Cerebellar cortex (tissue), 1 donor: ENCODE results near the gene ZAR1.
"Not testable (repeated sequence)": the region's sequence is repeated elsewhere in the genome, so short reads cannot be mapped to it uniquely, and the experiment has no call there.

Experiments used
- DNase-seq: peaks from one replicate; pipeline ENCODE4 v3.0.0-alpha.2; 2015; ENCODE audit warnings: low spot score

The ZAR1 gene

DNA sequence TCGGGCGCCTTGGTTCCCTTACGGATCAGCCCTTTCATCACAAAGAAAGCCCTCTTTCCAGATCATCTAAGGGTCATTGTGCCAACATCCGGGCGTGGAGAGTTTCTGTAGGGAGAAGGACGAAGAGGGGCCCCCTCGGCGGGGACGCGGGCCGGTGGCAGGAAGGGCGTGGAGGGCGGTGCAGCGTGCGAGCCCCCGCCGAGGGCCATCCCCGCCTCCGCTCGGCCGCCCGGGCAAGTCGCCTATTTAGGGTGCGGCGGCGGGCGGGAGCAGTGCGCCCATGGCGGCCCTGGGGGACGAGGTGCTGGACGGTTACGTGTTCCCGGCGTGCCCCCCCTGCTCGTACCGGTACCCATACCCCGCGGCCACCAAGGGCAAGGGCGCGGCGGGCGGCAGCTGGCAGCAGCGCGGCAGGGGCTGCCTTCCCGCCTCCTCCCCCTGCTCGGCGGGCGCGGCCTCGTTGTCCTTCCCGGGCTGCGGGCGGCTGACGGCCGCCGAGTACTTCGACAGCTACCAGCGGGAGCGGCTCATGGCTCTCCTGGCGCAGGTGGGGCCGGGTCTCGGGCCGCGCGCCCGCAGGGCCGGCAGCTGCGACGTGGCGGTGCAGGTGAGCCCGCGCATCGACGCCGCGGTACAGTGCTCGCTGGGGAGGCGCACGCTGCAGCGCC is at the start of gene ZAR1:
Gene ZAR1, plus strand, starts transcription at position 241 of the 668 bp plus-strand sequence. Its CDS starts 40 bp downstream, at position 281.
- no peak for DNase-seq

- not testable (repeated sequence) for DNase-seq
These were observed 49.1 kb upstream of the ZAR1 start for GRCh38 chr4:48440914-48441313.

DNA sequence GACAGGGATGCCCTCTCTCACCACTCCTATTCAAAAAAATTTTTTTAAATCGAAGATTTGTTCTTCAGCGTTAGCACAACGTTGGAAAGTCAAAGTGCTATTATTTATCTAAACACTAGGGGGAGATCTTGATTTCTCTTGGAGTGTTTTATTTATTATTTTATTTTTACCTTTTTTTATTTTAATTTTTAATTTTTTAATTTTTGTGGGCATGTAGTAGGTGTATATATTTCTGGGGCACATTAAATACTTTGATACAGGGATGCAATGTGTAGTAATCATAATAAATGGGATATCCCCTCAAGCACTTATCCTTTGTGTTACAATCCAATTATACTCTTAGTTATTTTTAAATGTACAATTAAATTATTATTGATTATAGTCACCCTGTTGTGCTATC is 44.3 kb upstream of the ZAR1 start:
- no peak for DNase-seq

DNA sequence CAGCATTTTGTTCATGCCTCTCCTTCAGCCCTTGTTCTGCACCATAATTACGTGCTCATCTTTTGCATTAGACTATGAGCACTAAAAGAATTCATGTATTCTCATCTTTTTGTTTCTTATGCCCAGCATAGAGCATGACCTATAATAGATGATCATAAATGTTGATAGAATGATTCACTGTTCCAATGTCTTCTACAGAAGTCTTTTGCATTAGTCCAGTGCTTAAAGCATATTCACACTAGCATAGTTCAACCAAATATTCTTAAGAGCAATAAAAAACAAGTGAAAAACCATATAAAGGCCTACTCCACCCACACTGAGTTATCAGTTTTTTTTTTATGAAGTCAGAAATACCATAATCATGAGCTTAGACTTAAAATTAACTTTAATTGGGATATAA is 43.4 kb upstream of the ZAR1 start:
- no peak for DNase-seq

- no peak for DNase-seq
These were observed 40.9 kb upstream of the ZAR1 start for GRCh38 chr4:48449151-48449550.

DNA sequence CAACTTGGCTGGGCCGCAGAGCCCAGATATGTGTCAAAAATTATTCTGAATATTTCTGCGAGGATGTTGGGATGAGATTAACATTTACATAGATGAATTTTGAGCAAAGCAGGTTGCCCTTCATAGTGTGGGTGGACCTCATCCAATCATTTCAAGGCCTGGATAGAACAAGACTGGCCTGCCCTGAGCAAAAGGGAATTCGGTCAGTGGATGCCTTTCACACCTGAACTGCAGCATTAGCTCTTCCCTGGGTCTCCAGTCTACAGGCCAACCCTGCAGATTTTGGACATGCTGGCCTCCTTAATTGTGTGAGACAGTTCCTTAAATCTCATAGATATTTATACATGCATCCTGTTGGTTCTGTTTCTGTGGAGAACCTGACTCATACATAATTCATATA is 39.3 kb upstream of the ZAR1 start:
- no peak for DNase-seq

DNA sequence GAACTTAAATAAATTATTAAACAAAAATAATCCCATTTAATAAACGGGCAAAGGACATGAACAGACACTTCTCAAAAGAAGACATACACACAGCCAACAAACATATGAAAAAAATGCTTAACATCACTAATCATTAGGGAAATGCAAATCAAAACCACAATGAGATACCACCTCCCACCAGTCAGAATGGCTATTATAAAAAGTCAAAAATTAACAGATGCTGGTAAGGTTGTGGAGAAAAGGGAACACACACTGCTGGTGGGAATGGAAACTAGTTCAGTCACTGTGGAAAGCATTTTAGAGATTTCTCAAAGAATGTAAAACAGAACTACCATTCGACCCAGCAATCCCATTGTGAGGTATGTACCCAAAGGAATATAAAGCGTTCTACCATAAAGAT is 38.4 kb upstream of the ZAR1 start:
- not testable (repeated sequence) for DNase-seq

DNA sequence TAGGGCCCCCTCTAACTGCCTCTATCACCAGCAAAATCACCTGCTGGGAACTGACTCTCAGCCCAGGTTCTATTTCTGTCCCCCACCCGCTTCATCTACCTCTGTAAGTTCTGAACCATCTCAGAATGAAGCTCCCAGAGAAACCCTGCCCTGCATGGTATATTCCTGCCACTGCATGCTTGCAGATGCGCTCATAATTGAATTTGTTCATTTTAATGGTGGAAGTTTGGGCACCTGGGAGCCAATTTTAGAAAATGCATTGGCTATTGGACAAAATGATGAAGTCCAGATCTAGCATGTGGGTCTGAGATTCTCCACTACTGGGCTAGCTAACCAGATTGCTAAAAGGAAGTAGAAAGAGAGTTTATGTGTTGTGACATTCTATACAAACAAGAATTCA is 35.5 kb upstream of the ZAR1 start:
- no peak for DNase-seq

- DNase-seq: no peak
These were observed 29.1 kb upstream of the ZAR1 start for GRCh38 chr4:48461000-48461399.

DNA sequence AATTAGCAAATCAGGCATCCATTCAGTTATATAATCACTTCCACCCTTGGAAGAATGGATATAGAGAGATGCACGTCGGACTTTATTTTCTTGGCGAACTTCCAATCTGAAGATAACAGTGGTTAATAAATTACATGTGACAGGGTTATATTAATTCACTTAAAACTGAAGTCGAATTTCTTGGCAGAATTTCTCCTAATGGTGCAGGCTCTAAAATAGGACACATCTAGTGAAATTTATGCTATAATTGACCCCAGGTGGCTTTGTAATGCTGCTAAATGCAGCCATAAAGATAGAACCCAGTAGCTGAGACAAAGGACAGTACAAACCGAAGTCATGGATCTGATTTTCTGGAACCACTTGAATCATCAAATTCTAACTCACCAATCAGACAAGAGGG is 27.7 kb upstream of the ZAR1 start:
- no peak for DNase-seq

DNA sequence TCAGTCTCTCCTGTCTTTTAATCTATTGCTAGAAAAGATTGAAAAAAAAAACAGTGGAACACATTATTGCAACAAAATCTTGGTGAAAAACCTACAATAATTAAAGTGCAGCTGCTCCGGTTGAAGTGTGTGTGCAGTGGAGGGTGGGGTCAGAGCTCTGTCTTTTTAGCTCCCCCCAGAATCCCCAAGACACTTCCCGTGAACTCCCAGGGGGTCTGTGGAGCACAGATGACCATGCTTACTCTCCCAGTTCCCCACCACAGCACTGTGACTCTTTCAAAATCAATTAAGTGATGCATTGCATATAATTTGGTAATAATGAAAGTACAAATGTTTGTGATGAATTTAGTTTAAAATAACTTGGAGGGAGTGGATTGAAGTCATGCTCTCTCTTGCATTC is 22.6 kb upstream of the ZAR1 start:
- DNase-seq: no peak

GRCh38 chr4:48467891-48468290 is 22.2 kb upstream of the ZAR1 start:
- no peak for DNase-seq

DNA sequence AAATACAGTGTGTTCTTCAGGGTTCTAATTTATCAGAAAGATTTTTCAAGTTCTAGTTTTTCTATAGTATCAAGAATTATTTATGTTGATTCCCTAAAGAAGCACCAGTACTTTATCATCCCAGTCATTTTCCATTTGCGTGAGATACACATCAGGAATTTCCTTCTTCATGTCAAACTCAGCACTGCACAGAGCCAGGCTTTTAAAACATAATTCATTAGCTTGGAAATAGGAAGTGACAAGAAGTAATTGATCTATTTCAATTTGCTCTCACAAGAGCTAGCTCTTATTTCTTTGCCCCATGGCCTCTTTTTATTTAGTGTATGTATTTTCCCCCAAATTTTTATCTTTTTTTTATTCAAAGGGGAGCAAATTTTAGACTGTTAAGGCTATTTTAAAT is 19.9 kb upstream of the ZAR1 start:
- no peak for DNase-seq

DNA sequence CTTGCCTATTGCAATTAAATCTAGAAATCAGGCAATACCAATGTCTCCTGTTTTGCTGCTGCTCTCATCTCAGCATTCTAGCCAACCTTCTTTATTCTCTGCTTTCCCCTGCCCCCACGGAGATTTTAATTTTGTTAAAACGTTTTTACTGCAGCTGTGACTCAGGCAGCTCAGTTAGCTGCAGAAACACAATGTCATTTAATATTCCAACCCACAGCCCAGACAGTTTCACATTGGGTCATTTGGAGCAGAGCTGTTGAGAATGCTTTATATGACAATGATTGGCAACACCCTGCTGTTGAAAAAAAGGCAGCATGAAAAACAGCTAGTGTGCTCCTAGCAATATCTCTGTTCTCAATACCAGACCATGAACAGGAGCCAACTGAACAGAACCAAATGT is 19.5 kb upstream of the ZAR1 start:
- no peak for DNase-seq

DNA sequence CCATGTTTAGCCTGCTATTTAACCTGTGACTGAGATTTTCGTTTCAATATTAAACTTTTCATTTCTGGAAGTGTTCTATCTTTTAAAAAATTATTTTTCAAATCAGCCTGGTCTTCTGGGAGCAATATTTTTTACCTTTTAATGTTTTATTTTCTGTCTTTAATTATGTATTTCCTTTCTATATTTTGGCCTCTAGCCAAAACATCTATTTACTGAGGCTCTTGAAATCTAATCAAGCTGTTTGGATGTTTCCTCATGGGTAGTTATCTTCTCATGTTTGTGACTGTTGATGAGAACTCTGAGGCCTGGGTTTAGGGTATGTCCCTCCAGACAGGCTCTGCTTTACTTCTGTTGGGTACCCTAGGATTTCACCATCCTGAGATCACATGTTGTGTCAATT is 17.3 kb upstream of the ZAR1 start:
- no peak for DNase-seq

- no peak for DNase-seq
These were observed 14.3 kb upstream of the ZAR1 start for GRCh38 chr4:48475770-48476169.

DNA sequence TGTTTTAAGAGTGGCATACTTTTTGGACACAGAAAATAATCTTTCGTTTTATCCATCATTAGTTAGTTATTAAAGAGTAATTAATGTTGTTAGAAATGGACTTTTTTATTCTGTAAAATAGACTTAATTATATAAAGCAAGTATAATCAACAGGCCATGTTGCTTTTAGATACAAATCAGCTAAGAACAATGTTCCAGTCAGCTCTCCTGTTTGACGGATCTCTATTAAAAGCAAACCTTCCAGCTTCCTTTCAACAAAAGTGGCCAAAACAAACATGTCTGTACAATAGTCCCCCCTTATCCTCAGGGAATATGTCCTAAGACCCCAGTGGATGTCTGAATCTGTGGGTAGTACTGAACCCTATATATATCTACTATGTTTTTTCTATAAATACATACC is 11.8 kb upstream of the ZAR1 start:
- DNase-seq: no peak

DNA sequence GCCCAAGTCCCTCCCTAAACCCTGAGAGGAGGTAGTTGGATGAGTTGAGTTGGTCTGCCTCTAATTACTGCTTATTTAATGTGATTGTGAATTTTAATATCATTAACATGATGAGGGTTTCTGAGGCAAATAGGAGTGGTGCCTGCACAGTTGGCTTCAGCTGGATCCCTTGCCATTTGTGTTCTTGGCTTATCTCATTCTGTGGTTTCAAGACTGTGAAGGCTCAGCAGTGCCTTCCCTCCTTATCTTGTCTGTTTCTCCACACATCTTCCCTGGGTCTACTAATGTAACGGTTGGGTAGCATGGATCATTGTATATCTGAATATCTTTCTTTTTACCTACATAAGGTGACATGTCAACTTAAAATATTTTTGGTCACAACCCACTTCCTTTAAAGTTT is 8.5 kb upstream of the ZAR1 start:
- DNase-seq: no peak

DNA sequence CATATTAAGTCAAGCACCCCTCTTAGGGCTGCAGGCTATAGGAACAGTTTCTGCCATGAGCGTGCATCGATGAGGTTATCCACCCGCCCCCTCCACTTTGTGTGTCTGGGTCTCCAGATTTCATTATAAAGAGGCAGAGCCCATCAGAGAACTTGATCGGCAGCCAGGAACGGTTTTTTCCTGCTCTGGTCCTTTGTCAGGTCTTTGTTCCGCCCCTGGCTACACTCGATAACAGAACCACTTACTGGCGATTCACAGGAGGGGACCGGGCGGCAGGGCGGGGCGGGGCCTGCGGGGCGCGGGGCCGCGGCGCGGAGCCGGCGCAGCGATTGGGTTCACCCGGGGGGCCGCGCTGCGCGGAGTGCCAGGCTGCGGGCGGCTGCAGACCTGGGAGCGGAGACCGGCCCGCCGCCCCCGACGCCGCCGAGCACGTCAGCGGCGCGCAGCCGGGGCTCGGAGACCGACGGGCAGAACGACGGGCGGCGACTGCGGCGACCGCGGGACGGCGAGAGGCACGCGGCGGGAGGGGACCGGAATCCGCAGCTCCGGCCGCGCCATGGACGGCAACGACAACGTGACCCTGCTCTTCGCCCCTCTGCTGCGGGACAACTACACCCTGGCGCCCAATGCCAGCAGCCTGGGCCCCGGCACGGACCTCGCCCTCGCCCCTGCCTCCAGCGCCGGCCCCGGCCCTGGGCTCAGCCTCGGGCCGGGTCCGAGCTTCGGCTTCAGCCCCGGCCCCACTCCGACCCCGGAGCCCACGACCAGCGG is 6.9 kb upstream of the ZAR1 start, which contains the start of gene SLC10A4:
Gene SLC10A4, plus strand, starts transcription at position 338 of the 771 bp plus-strand sequence. Its CDS starts 219 bp downstream, at position 557.
- DNase-seq: no peak

DNA sequence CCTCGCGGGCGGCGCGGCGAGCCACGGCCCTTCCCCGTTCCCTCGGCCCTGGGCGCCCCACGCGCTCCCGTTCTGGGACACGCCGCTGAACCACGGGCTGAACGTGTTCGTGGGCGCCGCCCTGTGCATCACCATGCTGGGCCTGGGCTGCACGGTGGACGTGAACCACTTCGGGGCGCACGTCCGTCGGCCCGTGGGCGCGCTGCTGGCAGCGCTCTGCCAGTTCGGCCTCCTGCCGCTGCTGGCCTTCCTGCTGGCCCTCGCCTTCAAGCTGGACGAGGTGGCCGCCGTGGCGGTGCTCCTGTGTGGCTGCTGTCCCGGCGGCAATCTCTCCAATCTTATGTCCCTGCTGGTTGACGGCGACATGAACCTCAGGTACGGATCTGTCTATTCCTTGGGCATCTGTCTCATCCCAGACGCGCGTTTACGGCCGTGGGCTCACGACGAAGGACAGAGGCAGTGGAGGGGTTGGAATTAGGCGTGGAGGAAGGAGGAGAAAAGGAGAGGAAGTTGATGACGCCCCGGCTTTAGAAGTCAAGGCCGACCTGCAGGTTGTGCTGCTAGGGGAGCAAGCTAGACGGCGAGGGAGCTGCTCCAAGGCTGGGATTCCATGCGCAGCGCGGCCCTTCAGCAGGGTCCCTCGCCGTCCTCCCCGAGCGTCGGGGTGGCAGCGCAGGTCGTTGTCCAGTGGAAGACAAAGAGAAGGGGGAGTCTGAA is 6.1 kb upstream of the ZAR1 start:
- no peak for DNase-seq

DNA sequence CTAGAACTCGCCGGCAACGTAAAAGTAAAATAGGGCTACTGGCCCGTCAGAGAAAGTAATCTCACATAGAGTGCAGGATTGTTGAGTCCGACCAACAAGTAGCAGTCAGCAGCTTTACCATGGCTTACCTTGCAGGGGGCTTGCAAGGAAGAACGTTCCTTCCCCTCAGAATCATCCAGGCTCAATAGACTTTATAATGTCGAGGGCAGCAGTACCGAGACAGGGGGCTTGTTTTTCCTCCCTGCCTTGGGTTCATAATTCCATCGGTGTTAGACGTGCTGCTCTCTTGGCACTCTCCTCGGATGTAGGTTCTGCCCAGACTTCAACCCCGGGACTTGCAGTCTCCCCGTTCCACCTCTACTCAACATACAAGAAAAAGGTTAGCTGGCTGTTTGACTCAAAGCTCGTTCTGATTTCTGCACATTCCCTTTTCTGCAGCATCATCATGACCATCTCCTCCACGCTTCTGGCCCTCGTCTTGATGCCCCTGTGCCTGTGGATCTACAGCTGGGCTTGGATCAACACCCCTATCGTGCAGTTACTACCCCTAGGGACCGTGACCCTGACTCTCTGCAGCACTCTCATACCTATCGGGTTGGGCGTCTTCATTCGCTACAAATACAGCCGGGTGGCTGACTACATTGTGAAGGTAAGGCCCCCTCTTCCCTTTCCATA is 5.4 kb upstream of the ZAR1 start:
- DNase-seq: no peak

DNA sequence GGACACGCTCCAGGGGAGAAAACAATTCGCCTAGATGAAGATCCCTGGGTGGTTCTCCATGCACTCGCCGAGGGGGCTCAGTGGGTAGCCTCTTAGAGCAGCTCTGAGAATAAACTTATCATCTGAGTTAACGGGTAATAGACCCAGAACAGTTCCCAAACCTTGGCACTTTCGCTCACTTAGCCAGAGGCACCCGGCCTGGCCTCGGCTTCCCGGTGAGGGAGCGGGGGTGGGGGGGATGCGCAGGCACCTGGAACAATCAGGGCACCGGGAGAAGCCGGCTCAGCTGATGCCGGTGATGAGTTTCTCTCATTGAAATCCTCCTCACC is 405 bp upstream of the ZAR1 start:
- no peak for DNase-seq
